CD4-positive, alpha-beta T cell treated with Interferon alpha-2 for 1 hour (primary cell): ENCODE results near the gene BLOC1S1.

Experiments
- DNase-seq, 2 donors: peaks; one replicate each; pipeline ENCODE4 v3.0.0-alpha.2; 2020 to 2022

BLOC1S1 gene

GRCh38 chr12:55712700-55713415 is 3.0 kb upstream of the BLOC1S1 start:
- no peak for DNase-seq

- DNase-seq = no peak
These were observed 2.1 kb upstream of the BLOC1S1 start for GRCh38 chr12:55713721-55714120.

- no peak for DNase-seq
These were observed 579 bp upstream of the BLOC1S1 start for GRCh38 chr12:55715169-55715764.

GRCh38 chr12:55716582-55716957 is 724 bp downstream of the BLOC1S1 start:
- no peak for DNase-seq

- DNase-seq = no peak
These were observed 1.5 kb downstream of the BLOC1S1 start for GRCh38 chr12:55717011-55718007.

- DNase-seq = no peak
These were observed 2.2 kb downstream of the BLOC1S1 start for GRCh38 chr12:55718015-55718414.

- DNase-seq = no peak
These were observed 2.9 kb downstream of the BLOC1S1 start for GRCh38 chr12:55718624-55719275.

GRCh38 chr12:55719371-55719770 is 3.5 kb downstream of the BLOC1S1 start:
- DNase-seq = no peak

GRCh38 chr12:55720071-55720564 is 4.3 kb downstream of the BLOC1S1 start, which contains the start of gene RDH5:
Gene RDH5 (plus strand): TSS chr12:55720393. CDS start chr12:55721185, 792 bp downstream.
- DNase-seq = no peak

GRCh38 chr12:55720894-55721444 is 5.1 kb downstream of the BLOC1S1 start:
- DNase-seq = no peak

GRCh38 chr12:55721601-55722213 is 5.9 kb downstream of the BLOC1S1 start:
- no peak for DNase-seq

GRCh38 chr12:55722948-55723347 is 7.1 kb downstream of the BLOC1S1 start:
- DNase-seq = no peak

GRCh38 chr12:55723516-55724225 is 7.8 kb downstream of the BLOC1S1 start:
- DNase-seq = no peak

- peak; percentile 73 to 78 for DNase-seq
These were observed 8.5 kb downstream of the BLOC1S1 start for GRCh38 chr12:55724226-55724939.

- DNase-seq = no peak
These were observed 9.1 kb downstream of the BLOC1S1 start for GRCh38 chr12:55724940-55725309.

GRCh38 chr12:55725556-55725955 is 9.7 kb downstream of the BLOC1S1 start:
- DNase-seq = no peak

- DNase-seq = no peak
These were observed 11.1 kb downstream of the BLOC1S1 start for GRCh38 chr12:55726971-55727370.

GRCh38 chr12:55727643-55728185 is 11.9 kb downstream of the BLOC1S1 start:
- no peak for DNase-seq

GRCh38 chr12:55728186-55728938 is 12.5 kb downstream of the BLOC1S1 start:
- peak in 1 of 2 donors; percentile 35 for DNase-seq
